ENCODE results near the gene C1orf232.

C1orf232 gene

GRCh38 chr1:26122988-26123973 is 45.5 kb downstream of the C1orf232 start:
- DNase-seq, result peak; percentile 64

- peak; percentile 67 for DNase-seq
Observed at GRCh38 chr1:26121854-26122773, 46.6 kb downstream of the C1orf232 start.

- DNase-seq, result no peak
Observed at GRCh38 chr1:26119892-26120608, 48.7 kb downstream of the C1orf232 start.

DNA sequence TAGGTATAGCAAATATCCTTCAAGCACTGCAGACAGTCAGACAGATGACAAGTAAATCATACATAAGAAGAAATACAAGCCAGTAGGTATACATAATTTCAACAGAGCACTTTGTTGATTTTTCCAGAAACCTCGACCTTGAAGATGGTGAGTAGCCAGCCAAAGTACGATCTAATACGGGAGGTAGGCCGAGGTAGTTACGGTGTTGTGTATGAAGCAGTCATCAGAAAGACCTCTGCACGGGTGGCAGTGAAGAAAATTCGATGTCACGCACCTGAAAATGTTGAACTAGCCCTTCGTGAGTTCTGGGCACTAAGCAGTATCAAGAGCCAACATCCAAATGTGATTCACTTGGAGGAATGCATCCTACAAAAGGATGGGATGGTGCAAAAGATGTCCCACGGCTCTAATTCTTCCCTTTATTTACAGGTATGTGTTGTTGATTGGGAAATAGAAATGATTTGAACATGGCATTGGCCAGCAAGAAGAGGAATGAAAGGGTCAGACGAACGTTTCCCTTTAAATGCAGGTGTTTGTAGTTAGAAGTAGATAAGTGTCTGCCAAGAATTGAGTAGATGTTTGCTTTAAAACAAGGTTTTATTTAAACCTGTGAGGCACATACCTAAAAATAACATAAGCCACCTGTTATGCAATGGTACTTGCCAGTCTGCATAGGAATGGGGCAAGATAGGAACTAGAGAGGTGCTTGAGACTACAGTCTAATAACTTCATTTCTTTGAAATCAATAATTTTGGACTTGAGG is 54.4 kb downstream of the C1orf232 start:
- no peak for DNase-seq
